ENCODE data around the gene TSPAN18. TPM values are rescaled to one million over a fixed set of nuclear protein-coding genes. Genes with fewer than 3 reads are reported as not detected.

TSPAN18 gene
- total RNA-seq, 1 experiment from 2014 or later: 18.3 TPM

- Histone ChIP-seq H2AFZ (ENCODE audit: low read depth, low read length, poor library complexity, severe bottlenecking) (no peak overlapping the region), H3K27me3 (ENCODE audit: insufficient read depth, low read length) (no peaks in the 10 kb centered on the region), H3K4me1 (ENCODE audit: control insufficient read depth in 1 of 2, insufficient read depth in 2 of 2, low read length in 2 of 2) (no peaks in the 10 kb centered on the region), H3K4me3 (replicated peaks in 1 of 2; ENCODE audit: low read depth in 1 of 2, low read length in 2 of 2) (no peak overlapping the region), H3K9me2 (ENCODE audit: insufficient read depth) (no peaks in the 10 kb centered on the region), H3K27ac (ENCODE audit: low read depth, low read length) (no peak overlapping the region), H3K9ac (ENCODE audit: low read length) (no peak overlapping the region), H3K36me3 (ENCODE audit: control insufficient read depth in 1 of 2, insufficient read depth in 2 of 2, low read length in 2 of 2) (no peaks in the 10 kb centered on the region), H4K20me1 (ENCODE audit: insufficient read depth) (no peaks in the 10 kb centered on the region), H3K9me3 (ENCODE audit: control insufficient read depth in 1 of 2, insufficient read depth in 1 of 2, low read depth in 1 of 2, low read length in 2 of 2) (no peaks in the 10 kb centered on the region), H3K4me2 (ENCODE audit: low read length) (no peak overlapping the region), H3K79me2 (ENCODE audit: insufficient read depth, low read length) (no peaks in the 10 kb centered on the region)
- DNase-seq (ENCODE audit: low read depth, low spot score) (no peak), ATAC-seq (no peak)
- BruUV-seq (replicated peaks): no TSS peak
- ChIA-PET CTCF (no interaction called here), POLR2A (no interaction called here), RAD21 (ENCODE audit: low non-redundant PET in 1 of 2, low total read pairs in 2 of 2, uncharacterized antibody in 2 of 2, unreplicated experiment in 2 of 2) (no interaction called here)
- intact Hi-C loops (cut with micrococcal nuclease): no loop called here
- TF ChIP-seq SRF (IDR thresholded peaks at IDR 0.05; ENCODE audit: low read depth) (no peak), MAX (IDR thresholded peaks at IDR 0.05) (no peak), EZH2 (IDR thresholded peaks at IDR 0.05) (no peak), JUND (IDR thresholded peaks at IDR 0.05) (no peak), POLR2A (IDR thresholded peaks at IDR 0.05; ENCODE audit: borderline replicate concordance, extremely low read depth, insufficient read depth, insufficient read length) (no peak), ZNF274 (IDR thresholded peaks at IDR 0.05; ENCODE audit: low read depth, low read length) (no peak), ELF1 (IDR thresholded peaks at IDR 0.05; ENCODE audit: borderline replicate concordance, low read depth) (no peak), ATF3 (IDR thresholded peaks at IDR 0.05) (no peak), CEBPB (IDR thresholded peaks at IDR 0.05; ENCODE audit: low read depth) (no peak), YY1 (IDR thresholded peaks at IDR 0.05; ENCODE audit: extremely low read depth, insufficient replicate concordance, low read depth, low read length) (no peak), ZBTB33 (IDR thresholded peaks at IDR 0.05; ENCODE audit: extremely low read depth, insufficient replicate concordance, low read length) (no peak), RAD21 (IDR thresholded peaks at IDR 0.05; ENCODE audit: low read depth) (no peak), EZH2phosphoT487 (IDR thresholded peaks at IDR 0.05; ENCODE audit: borderline replicate concordance) (no peak), SIN3A (IDR thresholded peaks at IDR 0.05; ENCODE audit: low read depth) (no peak), TCF7L2 (IDR thresholded peaks at IDR 0.05; ENCODE audit: borderline replicate concordance, extremely low read depth, insufficient read depth, insufficient read length) (no peak), CTCF (IDR thresholded peaks at IDR 0.05 in 2 of 3, conservative IDR thresholded peaks at IDR 0.05 in 1 of 3; ENCODE audit: borderline replicate concordance in 1 of 3, insufficient read depth in 1 of 3, low read depth in 2 of 3, low read length in 2 of 3) (no peak)
Observed at GRCh38 chr11:44795803-44796535, 69.2 kb downstream of the TSPAN18 start.

All from HCT116 (cell line).